Measurements from ENCODE around the gene ITCH.
"Not testable (repeated sequence)": the region's sequence is repeated elsewhere in the genome, so short reads cannot be mapped to it uniquely, and the experiment has no call there.

Gene ITCH

DNA sequence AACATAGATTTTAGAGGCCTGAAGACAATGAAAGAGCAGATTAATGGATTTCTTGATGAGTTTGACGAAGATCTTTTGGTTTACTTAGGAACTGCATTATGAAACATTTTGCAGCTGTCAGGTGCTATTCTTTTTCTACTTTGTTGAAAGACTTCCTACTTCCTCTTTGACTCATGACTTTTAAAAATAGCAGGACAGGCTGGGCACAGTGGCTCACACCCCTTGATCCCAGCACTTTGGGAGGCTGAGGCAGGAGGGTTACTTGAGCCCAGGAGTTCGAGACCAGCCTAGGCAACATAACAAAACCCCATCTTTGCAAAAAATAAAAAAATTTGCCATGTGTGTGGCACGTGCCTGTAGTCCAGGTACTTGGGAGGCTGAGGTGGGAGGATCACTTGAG lies 52.0 kb downstream of the ITCH start:
- no peak for TF ChIP-seq CTCF (conservative IDR thresholded peaks at IDR 0.05; ENCODE audit: low read depth, low read length)
- H3K4me3 ChIP-seq (ENCODE audit: low read length), result no peak overlapping the region
- DNase-seq (ENCODE audit: low read depth), result no peak

DNA sequence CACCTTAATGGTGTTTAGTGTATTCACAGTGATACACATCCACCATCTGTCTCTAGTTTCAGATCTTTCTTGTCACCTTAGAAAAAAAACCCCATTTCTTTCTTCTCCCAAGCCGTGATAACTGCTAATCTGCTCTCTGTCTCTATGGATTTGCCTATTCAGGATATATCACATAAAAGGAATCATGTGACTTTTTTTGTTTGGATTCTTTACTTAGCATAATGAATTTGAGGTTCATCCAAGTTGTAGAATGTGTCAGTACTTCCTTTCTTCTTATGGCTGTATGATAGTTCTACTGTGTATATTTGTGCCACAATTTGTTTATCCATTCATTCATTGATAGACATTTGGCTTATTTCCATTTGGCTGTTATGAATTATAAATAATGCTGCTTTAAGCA lies 57.1 kb downstream of the ITCH start:
- H3K4me3 ChIP-seq (ENCODE audit: low read length), result no peak overlapping the region
- no peak for TF ChIP-seq CTCF (conservative IDR thresholded peaks at IDR 0.05; ENCODE audit: low read depth, low read length)
- DNase-seq (ENCODE audit: low read depth), result no peak

DNA sequence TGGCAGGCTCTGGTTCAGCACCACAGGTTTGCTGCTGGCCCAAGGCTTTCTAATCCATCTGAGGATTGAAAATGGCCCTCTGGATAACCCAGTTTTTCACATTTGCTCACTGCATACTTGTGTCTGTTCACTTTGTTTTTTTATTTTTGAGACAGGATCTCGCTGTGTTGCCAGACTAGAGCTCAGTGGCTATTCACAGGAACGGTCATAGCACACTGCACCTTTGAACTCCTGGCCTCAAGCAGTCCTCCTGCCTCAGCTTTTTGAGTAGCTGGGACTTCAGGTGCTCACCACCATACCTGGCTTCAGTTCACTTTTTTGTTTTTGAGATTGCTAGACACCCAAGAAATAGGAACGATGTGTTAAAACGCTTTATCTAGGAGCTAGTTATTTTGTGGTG lies 57.9 kb downstream of the ITCH start:
- H3K4me3 ChIP-seq (ENCODE audit: low read length), result no peak overlapping the region
- TF ChIP-seq CTCF (conservative IDR thresholded peaks at IDR 0.05; ENCODE audit: low read depth, low read length), result no peak

GRCh38 chr20:34421766-34422466 lies 58.8 kb downstream of the ITCH start:
- H3K4me3 ChIP-seq (ENCODE audit: low read length), result no peak overlapping the region
- TF ChIP-seq CTCF (conservative IDR thresholded peaks at IDR 0.05; ENCODE audit: low read depth, low read length), result no peak
- DNase-seq (ENCODE audit: low read depth), result no peak

More for the DNA sequence above, 57.9 kb downstream of the ITCH start:
- no peak for DNase-seq (ENCODE audit: low read depth)

- H3K4me3 ChIP-seq (ENCODE audit: low read length); DNase-seq (ENCODE audit: low read depth): not testable (repeated sequence)
These were observed 62.1 kb downstream of the ITCH start for GRCh38 chr20:34425032-34425690.

DNA sequence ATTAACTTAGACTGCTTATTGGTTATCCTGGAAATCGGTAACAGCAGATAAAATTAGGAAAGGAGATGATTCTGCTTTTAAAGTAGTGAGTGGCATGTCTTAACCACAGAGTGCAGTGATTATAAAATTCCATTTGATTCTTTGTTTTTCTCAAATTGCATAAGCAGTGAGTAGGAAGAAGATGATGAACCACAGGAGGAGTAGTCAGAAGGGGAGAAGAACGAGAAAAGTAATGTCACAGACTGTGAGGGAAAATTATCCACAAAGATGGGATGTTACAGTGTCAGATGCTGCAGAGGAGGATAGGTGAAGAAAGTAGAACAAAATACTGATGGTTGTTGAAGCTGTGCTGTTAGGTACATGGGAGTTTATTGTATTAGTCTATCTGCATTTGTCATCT lies 63.0 kb downstream of the ITCH start:
- TF ChIP-seq CTCF (conservative IDR thresholded peaks at IDR 0.05; ENCODE audit: low read depth, low read length), result no peak
- no peak for DNase-seq (ENCODE audit: low read depth)
- no peak overlapping the region for H3K4me3 ChIP-seq (ENCODE audit: low read length)

- TF ChIP-seq CTCF (conservative IDR thresholded peaks at IDR 0.05; ENCODE audit: low read depth, low read length), result no peak
- no peak overlapping the region for H3K4me3 ChIP-seq (ENCODE audit: low read length)
These were observed 64.3 kb downstream of the ITCH start for GRCh38 chr20:34427331-34427730.

More at GRCh38 chr20:34427331-34427730, 64.3 kb downstream of the ITCH start:
- DNase-seq (ENCODE audit: low read depth), result no peak
